MCF 10A (cell line): ENCODE measurements around the gene CERS6. TPM values are rescaled to one million over a fixed set of nuclear protein-coding genes. Genes with fewer than 3 reads are reported as not detected.

ENCODE experiments used
- BruUV-seq: library from RNA; stranded (reverse); fragments of 400-500 nt; replicated peaks from 2 replicates; lab custom pipeline; 2021; lab: Mats Ljungman, UMichigan
- CTCF ChIA-PET: fragments of 300-600 bp; sonication (Branson Sonifier 250); formaldehyde crosslinking; extraction: SDS; loops from one replicate; lab custom pipeline; 2021; ENCODE audit warnings: antibody characterized with exemption, inconsistent platforms; lab: Yijun Ruan, JAX
- POLR2A ChIA-PET: fragments of 300-600, 350-650 bp; sonication (Branson Sonifier 250); formaldehyde crosslinking; extraction: SDS; loops from one replicate; lab custom pipeline; 2020; ENCODE audit warnings: antibody characterized with exemption, inconsistent platforms; lab: Yijun Ruan, JAX
- DNase-seq: peaks from one replicate; pipeline ENCODE4 v3.0.0-alpha.2; 2018; ENCODE audit not compliant: unreplicated experiment
- H3K27ac Mint-ChIP-seq: one replicate; pipeline ENCODE4 v1.8.0; 2022; ENCODE audit warnings: mild to moderate bottlenecking, low read depth, mixed read lengths; ENCODE audit not compliant: unreplicated experiment
- H3K27me3 Mint-ChIP-seq: one replicate; pipeline ENCODE4 v1.8.0; 2022; ENCODE audit warnings: mixed read lengths; ENCODE audit not compliant: insufficient read depth, unreplicated experiment
- H3K36me3 Mint-ChIP-seq: one replicate; pipeline ENCODE4 v1.8.0; 2022; ENCODE audit warnings: mild to moderate bottlenecking, moderate library complexity, mixed read lengths; ENCODE audit not compliant: insufficient read depth, unreplicated experiment
- H3K4me1 Mint-ChIP-seq: one replicate; pipeline ENCODE4 v1.8.0; 2022; ENCODE audit warnings: mixed read lengths; ENCODE audit not compliant: insufficient read depth, unreplicated experiment
- H3K4me3 Mint-ChIP-seq: one replicate; pipeline ENCODE4 v1.8.0; 2022; ENCODE audit warnings: mild to moderate bottlenecking, moderate library complexity, mixed read lengths; ENCODE audit not compliant: unreplicated experiment
- H3K9me3 Mint-ChIP-seq: one replicate; pipeline ENCODE4 v1.8.0; 2022; ENCODE audit warnings: mixed read lengths; ENCODE audit not compliant: unreplicated experiment
- CTCF ChIP-seq: fragments of 200-600 bp; IDR thresholded peaks from one replicate; pipeline ENCODE4 v1.8.0; 2022; ENCODE audit warnings: antibody characterized with exemption, mild to moderate bottlenecking; ENCODE audit not compliant: unreplicated experiment
- intact Hi-C: fragments of 100-400 bp; cut with micrococcal nuclease; formaldehyde crosslinking; loops from 2 replicates; pipeline ENCODE4 v1.14.1; 2022
- total RNA-seq: library from RNA; stranded (reverse); gene quantifications from 2 replicates; pipeline ENCODE4 v1.2.3, GENCODE V29; 2022

The CERS6 gene
- total RNA-seq, 1 experiment from 2014 or later = 27.4 TPM

GRCh38 chr2:168666339-168666738, 210.3 kb downstream of the CERS6 start:
- DNase-seq = no peak
- peaks cover 6% of the 10 kb centered on the region for H3K36me3 Mint-ChIP-seq
- no peak for TF ChIP-seq CTCF
- BruUV-seq = no TSS peak
- intact Hi-C loops = no loop called here
- no peak overlapping the region for H3K4me3 Mint-ChIP-seq
- no peaks in the 10 kb centered on the region for H3K9me3 Mint-ChIP-seq
- ChIA-PET POLR2A (interaction anchor here (0.8 kb wide), 1 partner anchor 45 kb away, joined by 3 read pairs; no protein-coding TSS in a partner anchor), CTCF (no interaction called here)
- H3K4me1 Mint-ChIP-seq = peaks cover 17% of the 10 kb centered on the region
- H3K27me3 Mint-ChIP-seq = no peaks in the 10 kb centered on the region
- no peak overlapping the region for H3K27ac Mint-ChIP-seq

- intact Hi-C loops = no loop called here
- no TSS peak for BruUV-seq
- POLR2A ChIA-PET = interaction anchor here (0.7 kb wide), 1 partner anchor 15 kb away, joined by 4 read pairs; no protein-coding TSS in a partner anchor
- CTCF ChIA-PET = interaction anchor here (0.7 kb wide), 1 partner anchor 73 kb away, joined by 4 read pairs; no protein-coding TSS in a partner anchor
- Mint-ChIP-seq H3K27ac (no peak overlapping the region), H3K4me3 (no peak overlapping the region), H3K27me3 (no peaks in the 10 kb centered on the region), H3K4me1 (peaks cover 21% of the 10 kb centered on the region), H3K36me3 (peaks cover 6% of the 10 kb centered on the region), H3K9me3 (no peaks in the 10 kb centered on the region)
- DNase-seq = no peak
- TF ChIP-seq CTCF = no peak
Observed at GRCh38 chr2:168667156-168667555, 211.1 kb downstream of the CERS6 start.

GRCh38 chr2:168669151-168669550, 213.1 kb downstream of the CERS6 start:
- ChIA-PET CTCF (no interaction called here), POLR2A (interaction anchor here (0.5 kb wide), 1 partner anchor 25 kb away, joined by 4 read pairs; no protein-coding TSS in a partner anchor)
- DNase-seq = no peak
- H3K9me3 Mint-ChIP-seq = no peaks in the 10 kb centered on the region
- H3K4me1 Mint-ChIP-seq = peaks cover 27% of the 10 kb centered on the region
- no peaks in the 10 kb centered on the region for H3K27me3 Mint-ChIP-seq
- no peak overlapping the region for H3K27ac Mint-ChIP-seq
- intact Hi-C loops = no loop called here
- H3K36me3 Mint-ChIP-seq = peaks cover 3% of the 10 kb centered on the region
- BruUV-seq = no TSS peak
- no peak for TF ChIP-seq CTCF
- H3K4me3 Mint-ChIP-seq = no peak overlapping the region

- no peaks in the 10 kb centered on the region for H3K27me3 Mint-ChIP-seq
- H3K9me3 Mint-ChIP-seq = no peaks in the 10 kb centered on the region
- no peak for TF ChIP-seq CTCF
- no TSS peak for BruUV-seq
- CTCF ChIA-PET = interaction anchor here (0.6 kb wide), 1 partner anchor 250 kb away, joined by 3 read pairs; no protein-coding TSS in a partner anchor
- no peak overlapping the region for H3K4me3 Mint-ChIP-seq
- POLR2A ChIA-PET = no interaction called here
- intact Hi-C loops = no loop called here
- no peak for DNase-seq
- H3K4me1 Mint-ChIP-seq = peaks cover 27% of the 10 kb centered on the region
- no peak overlapping the region for H3K27ac Mint-ChIP-seq
- no peaks in the 10 kb centered on the region for H3K36me3 Mint-ChIP-seq
Observed at GRCh38 chr2:168670478-168670877, 214.4 kb downstream of the CERS6 start.
